ENCODE data around the gene ACADS.

ACADS gene

GRCh38 chr12:120725659-120726509 is at the start of gene ACADS:
TSS of gene ACADS (plus strand) at chr12:120725826. CDS start at chr12:120725886, 60 bp downstream.
- DNase-seq: peak; percentile 75

GRCh38 chr12:120677765-120678473 is 47.7 kb upstream of the ACADS start:
- DNase-seq: no peak

- DNase-seq: peak; percentile 31
Measured at GRCh38 chr12:120678572-120678971, 47.1 kb upstream of the ACADS start.

GRCh38 chr12:120680165-120680738 is 45.4 kb upstream of the ACADS start:
- no peak for DNase-seq

- peak; percentile 50 for DNase-seq
Measured at GRCh38 chr12:120684523-120684932, 41.1 kb upstream of the ACADS start.

GRCh38 chr12:120685522-120685921 is 40.1 kb upstream of the ACADS start:
- no peak for DNase-seq

GRCh38 chr12:120686151-120686689 is 39.4 kb upstream of the ACADS start:
- peak; percentile 98 for DNase-seq

- peak; percentile 97 for DNase-seq
Measured at GRCh38 chr12:120686690-120687577, 38.7 kb upstream of the ACADS start, which contains the start of gene MLEC. TSS of gene MLEC (plus strand) at chr12:120687149. CDS start at chr12:120687297, 148 bp downstream.

- DNase-seq: no peak
Measured at GRCh38 chr12:120687578-120688289, 37.9 kb upstream of the ACADS start.

GRCh38 chr12:120688527-120689071 is 37.0 kb upstream of the ACADS start:
- DNase-seq: peak; percentile 26

GRCh38 chr12:120689397-120690082 is 36.1 kb upstream of the ACADS start:
- DNase-seq: no peak

- DNase-seq: no peak
Measured at GRCh38 chr12:120690083-120690450, 35.6 kb upstream of the ACADS start.

GRCh38 chr12:120690978-120691377 is 34.6 kb upstream of the ACADS start:
- no peak for DNase-seq

- DNase-seq: no peak
Measured at GRCh38 chr12:120692524-120693033, 33.0 kb upstream of the ACADS start.

GRCh38 chr12:120693848-120694247 is 31.8 kb upstream of the ACADS start:
- no peak for DNase-seq

GRCh38 chr12:120696626-120697025 is 29.0 kb upstream of the ACADS start:
- DNase-seq: no peak

- DNase-seq: no peak
Measured at GRCh38 chr12:120697344-120697743, 28.3 kb upstream of the ACADS start.

GRCh38 chr12:120698665-120699064 is 27.0 kb upstream of the ACADS start:
- no peak for DNase-seq

GRCh38 chr12:120699553-120699952 is 26.1 kb upstream of the ACADS start:
- no peak for DNase-seq

GRCh38 chr12:120700886-120701285 is 24.7 kb upstream of the ACADS start:
- no peak for DNase-seq
